Renal cortical epithelial cell (primary cell): ENCODE data around the gene ZSWIM6. TPM values are rescaled to one million over a fixed set of nuclear protein-coding genes. Genes with fewer than 3 reads are reported as not detected.
A peak's percentile ranks its signal among the peaks of the same experiment; 100 is the strongest.

Experiments used
- DNase-seq: peaks from one replicate; pipeline ENCODE4 v3.0.0-alpha.2; 2011; ENCODE audit warnings: low read depth
- total RNA-seq: library from RNA; depleted of rRNA; stranded (reverse); fragments of >200 nt; gene quantifications from 2 replicates; pipeline ENCODE4 v1.2.3, GENCODE V29; 2014

ZSWIM6 gene
- total RNA-seq, 1 donor from 2014 or later: 20.7 TPM

GRCh38 chr5:61307191-61307590 is 24.9 kb upstream of the ZSWIM6 start:
- no peak for DNase-seq

GRCh38 chr5:61307611-61308010 is 24.4 kb upstream of the ZSWIM6 start:
- peak; percentile 84 for DNase-seq

- no peak for DNase-seq
These were observed 23.3 kb upstream of the ZSWIM6 start for GRCh38 chr5:61308712-61309111.

- DNase-seq: no peak
These were observed 22.9 kb upstream of the ZSWIM6 start for GRCh38 chr5:61309115-61309514.

GRCh38 chr5:61311056-61311610 is 20.9 kb upstream of the ZSWIM6 start:
- no peak for DNase-seq

- DNase-seq: peak; percentile 98
These were observed 19.9 kb upstream of the ZSWIM6 start for GRCh38 chr5:61311836-61312808.

- peak; percentile 89 for DNase-seq
These were observed 17.9 kb upstream of the ZSWIM6 start for GRCh38 chr5:61313960-61314681.

GRCh38 chr5:61318376-61318775 is 13.7 kb upstream of the ZSWIM6 start:
- no peak for DNase-seq

GRCh38 chr5:61319388-61320146 is 12.5 kb upstream of the ZSWIM6 start:
- DNase-seq: peak; percentile 58

- no peak for DNase-seq
These were observed 11.2 kb upstream of the ZSWIM6 start for GRCh38 chr5:61320860-61321259.

- DNase-seq: no peak
These were observed 10.4 kb upstream of the ZSWIM6 start for GRCh38 chr5:61321669-61322068.

GRCh38 chr5:61322738-61323725 is 9.0 kb upstream of the ZSWIM6 start:
- DNase-seq: peak; percentile 84

- DNase-seq: peak; percentile 85
These were observed 4.0 kb upstream of the ZSWIM6 start for GRCh38 chr5:61327760-61328753.

GRCh38 chr5:61328791-61329549 is 3.1 kb upstream of the ZSWIM6 start:
- DNase-seq: no peak

- DNase-seq: no peak
These were observed 2.4 kb upstream of the ZSWIM6 start for GRCh38 chr5:61329550-61330128.

- peak; percentile 71 for DNase-seq
These were observed 1.7 kb upstream of the ZSWIM6 start for GRCh38 chr5:61330341-61330844.

GRCh38 chr5:61330845-61331406 is 1.1 kb upstream of the ZSWIM6 start:
- DNase-seq: peak; percentile 57

GRCh38 chr5:61332358-61332749 is 296 bp downstream of the ZSWIM6 start:
- DNase-seq: no peak
